HEK293 (cell line): ENCODE measurements around the gene SLC4A8.

ENCODE experiments used
- CTCF ChIP-seq: fragments of 450-650 bp; formaldehyde crosslinking; IDR thresholded peaks from 2 replicates; pipeline ENCODE4 v1.5.1; 2016; ENCODE audit warnings: missing biosample characterization, missing genetic modification characterization
- KLF16 ChIP-seq: fragments of 450-650 bp; formaldehyde crosslinking; IDR thresholded peaks from 2 replicates; pipeline ENCODE4 v1.5.1; 2017; ENCODE audit warnings: missing biosample characterization, missing genetic modification characterization
- PRDM1 ChIP-seq: fragments of 450-650 bp; formaldehyde crosslinking; IDR thresholded peaks from 2 replicates; pipeline ENCODE4; 2016; ENCODE audit warnings: missing biosample characterization, missing genetic modification characterization
- TCF7L2 ChIP-seq: IDR thresholded peaks from 2 replicates; pipeline ENCODE4 v1.6.1; 2011; ENCODE audit warnings: low read depth, mild to moderate bottlenecking, inconsistent platforms, low read length, moderate library complexity, borderline replicate concordance
- TRIM28 ChIP-seq: IDR thresholded peaks from 2 replicates; pipeline ENCODE4 v1.6.1; 2011; ENCODE audit warnings: low read length, control low read depth, borderline replicate concordance
- ZNF37A ChIP-seq: fragments of 450-650 bp; IDR thresholded peaks from 2 replicates; pipeline ENCODE4 v1.5.1; 2018; ENCODE audit warnings: missing biosample characterization, missing genetic modification characterization
- ZNF449 ChIP-seq: fragments of 450-650 bp; formaldehyde crosslinking; IDR thresholded peaks from 2 replicates; pipeline ENCODE4 v1.5.1; 2017; ENCODE audit warnings: missing biosample characterization, mild to moderate bottlenecking, missing genetic modification characterization, moderate library complexity
- ZNF660 ChIP-seq: fragments of 450-650 bp; IDR thresholded peaks from 2 replicates; pipeline ENCODE4 v1.5.1; 2018; ENCODE audit warnings: missing biosample characterization, mild to moderate bottlenecking, missing genetic modification characterization
- ZSCAN18 ChIP-seq: fragments of 450-650 bp; formaldehyde crosslinking; IDR thresholded peaks from 2 replicates; pipeline ENCODE4 v1.5.1; 2016; ENCODE audit warnings: missing biosample characterization, missing genetic modification characterization
- TF ChIP-seq, protein P1 (sequence below): fragments of 450-650 bp; formaldehyde crosslinking; IDR thresholded peaks from 2 replicates; pipeline ENCODE4 v1.5.1; 2017; ENCODE audit warnings: missing biosample characterization, missing genetic modification characterization

DNA sequence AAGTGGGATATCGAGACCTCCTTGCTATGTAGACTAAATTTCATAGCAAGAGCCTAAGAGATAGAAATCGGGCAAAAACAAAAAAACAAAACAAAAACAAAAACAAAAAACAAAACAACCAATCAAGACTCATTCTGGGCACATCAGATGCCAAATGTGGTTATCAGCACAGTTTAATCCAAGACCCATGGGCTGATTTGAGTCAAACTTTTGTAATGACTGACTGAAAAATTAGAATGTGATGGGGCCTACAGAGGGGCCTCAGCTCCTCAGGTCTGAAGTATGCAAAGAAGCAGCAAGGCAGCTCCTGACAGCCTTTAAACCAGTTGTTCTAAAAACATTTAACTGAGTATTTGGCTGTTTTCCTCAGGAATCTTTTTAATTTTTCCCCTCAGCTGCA, 49.3 kb downstream of the SLC4A8 start:
- TF ChIP-seq TRIM28, result no peak
- no peak for TF ChIP-seq CTCF (tag by site-specific recombination)
- TF ChIP-seq ZNF660 (tag by site-specific recombination), result no peak
- no peak for TF ChIP-seq ZSCAN18
- TF ChIP-seq PRDM1 (tag by site-specific recombination), result no peak
- no peak for TF ChIP-seq ZNF37A
- TF ChIP-seq KLF16 (tag by site-specific recombination), result no peak
- no peak for TF ChIP-seq TCF7L2
- TF ChIP-seq, protein P1, sequence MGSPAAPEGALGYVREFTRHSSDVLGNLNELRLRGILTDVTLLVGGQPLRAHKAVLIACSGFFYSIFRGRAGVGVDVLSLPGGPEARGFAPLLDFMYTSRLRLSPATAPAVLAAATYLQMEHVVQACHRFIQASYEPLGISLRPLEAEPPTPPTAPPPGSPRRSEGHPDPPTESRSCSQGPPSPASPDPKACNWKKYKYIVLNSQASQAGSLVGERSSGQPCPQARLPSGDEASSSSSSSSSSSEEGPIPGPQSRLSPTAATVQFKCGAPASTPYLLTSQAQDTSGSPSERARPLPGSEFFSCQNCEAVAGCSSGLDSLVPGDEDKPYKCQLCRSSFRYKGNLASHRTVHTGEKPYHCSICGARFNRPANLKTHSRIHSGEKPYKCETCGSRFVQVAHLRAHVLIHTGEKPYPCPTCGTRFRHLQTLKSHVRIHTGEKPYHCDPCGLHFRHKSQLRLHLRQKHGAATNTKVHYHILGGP, result no peak
- TF ChIP-seq ZNF449 (tag by site-specific recombination), result no peak
